ENCODE data around the gene SPATA22. TPM values are rescaled to one million over a fixed set of nuclear protein-coding genes. Genes with fewer than 3 reads are reported as not detected.
"Not testable (repeated sequence)": the region's sequence is repeated elsewhere in the genome, so short reads cannot be mapped to it uniquely, and the experiment has no call there.

The SPATA22 gene
- total and polyA plus RNA-seq, 9 donors = 0.16 to 1.4 (median 0.33) TPM

DNA sequence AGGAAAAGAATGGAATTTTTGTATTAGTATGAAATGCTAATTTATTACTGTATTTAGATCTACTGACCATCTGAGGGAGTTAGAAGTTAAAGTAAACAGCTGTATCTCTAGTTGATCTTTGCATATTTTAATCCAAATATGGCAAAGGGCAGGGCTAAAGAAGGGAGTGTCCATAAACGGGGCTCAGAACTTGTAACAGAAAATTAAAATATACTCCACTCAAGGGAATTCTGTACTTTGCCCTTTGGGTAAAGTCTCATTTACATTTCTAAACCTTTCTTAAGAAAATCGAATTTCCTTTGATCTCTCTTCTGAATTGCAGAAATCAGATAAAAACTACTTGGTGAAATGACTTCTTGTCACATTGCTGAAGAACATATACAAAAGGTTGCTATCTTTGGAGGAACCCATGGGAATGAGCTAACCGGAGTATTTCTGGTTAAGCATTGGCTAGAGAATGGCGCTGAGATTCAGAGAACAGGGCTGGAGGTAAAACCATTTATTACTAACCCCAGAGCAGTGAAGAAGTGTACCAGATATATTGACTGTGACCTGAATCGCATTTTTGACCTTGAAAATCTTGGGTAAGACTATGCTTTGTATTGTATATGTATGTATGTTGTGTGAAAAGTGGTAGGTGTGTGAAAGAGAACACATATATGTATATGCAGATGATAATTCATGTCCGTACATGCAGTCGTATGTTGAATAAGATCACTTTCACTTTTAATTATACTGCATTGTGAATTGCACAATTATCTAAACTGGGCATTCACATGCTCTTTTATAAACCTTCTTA lies 4.4 kb upstream of the SPATA22 start, which contains the start of gene ASPA:
Gene ASPA, plus strand, starts transcription at position 186 of the 799 bp plus-strand sequence. Its CDS starts 163 bp downstream, at position 349.
- no peaks in the 10 kb centered on the region for H3K36me3 ChIP-seq (ENCODE audit: control insufficient read depth, insufficient read depth, low read length)
- DNase-seq = peak; percentile 75
- H3K27me3 ChIP-seq (ENCODE audit: control insufficient read depth, insufficient read depth, low read length) = no peaks in the 10 kb centered on the region
- H3K4me3 ChIP-seq (ENCODE audit: low read length) = peak within 1 kb of the TSS; percentile 2
- H3K9me3 ChIP-seq (replicated peaks; ENCODE audit: control insufficient read depth, low read depth, low read length) = no peaks in the 10 kb centered on the region
- WGBS (ENCODE audit: insufficient coverage) = 40% methylated on average over 1 of the region's 7 CpGs
- H3K4me1 ChIP-seq (ENCODE audit: control insufficient read depth, insufficient read depth, low read length) = peaks cover 2% of the 10 kb centered on the region
- H3K27ac ChIP-seq (ENCODE audit: low read length) = peak within 1 kb of the TSS; percentile 42

GRCh38 chr17:3475251-3475685 lies 3.6 kb upstream of the SPATA22 start:
- peak overlapping the region; percentile 42 for H3K27ac ChIP-seq (ENCODE audit: low read length)
- no peak overlapping the region for H3K4me3 ChIP-seq (ENCODE audit: low read length)
- H3K27me3 ChIP-seq (ENCODE audit: control insufficient read depth, insufficient read depth, low read length) = no peaks in the 10 kb centered on the region
- peaks cover 2% of the 10 kb centered on the region for H3K4me1 ChIP-seq (ENCODE audit: control insufficient read depth, insufficient read depth, low read length)
- H3K9me3 ChIP-seq (replicated peaks; ENCODE audit: control insufficient read depth, low read depth, low read length) = no peaks in the 10 kb centered on the region
- WGBS (ENCODE audit: insufficient coverage) = 43% methylated on average over 3 of the region's 4 CpGs
- no peaks in the 10 kb centered on the region for H3K36me3 ChIP-seq (ENCODE audit: control insufficient read depth, insufficient read depth, low read length)
- peak; percentile 73 for DNase-seq

DNA sequence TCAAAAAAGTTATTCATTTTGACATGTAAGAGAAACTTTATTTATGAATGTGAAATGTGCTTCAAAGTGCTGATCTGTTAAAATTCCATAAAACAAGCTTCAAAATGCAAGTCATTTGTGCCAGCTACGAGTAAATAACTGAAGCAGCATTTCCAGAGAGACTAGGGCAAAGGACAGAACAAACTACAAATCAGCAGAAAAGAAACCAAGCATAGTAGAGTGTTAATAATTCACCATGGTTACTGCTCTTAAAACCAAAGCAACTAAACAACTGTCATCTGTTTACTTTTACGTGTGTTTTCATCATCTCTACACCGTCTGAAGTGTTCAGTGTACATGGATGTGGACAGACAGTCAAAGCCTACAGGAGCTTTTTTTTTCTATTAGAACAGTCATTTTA lies 2.6 kb upstream of the SPATA22 start:
- no peaks in the 10 kb centered on the region for H3K27me3 ChIP-seq (ENCODE audit: control insufficient read depth, insufficient read depth, low read length)
- peak; percentile 65 for DNase-seq
- no peaks in the 10 kb centered on the region for H3K9me3 ChIP-seq (replicated peaks; ENCODE audit: control insufficient read depth, low read depth, low read length)
- H3K36me3 ChIP-seq (ENCODE audit: control insufficient read depth, insufficient read depth, low read length) = no peaks in the 10 kb centered on the region
- peak overlapping the region; percentile 42 for H3K27ac ChIP-seq (ENCODE audit: low read length)
- WGBS (ENCODE audit: insufficient coverage) = no CpG with 5 or more reads among the region's 3 CpGs
- peaks cover 2% of the 10 kb centered on the region for H3K4me1 ChIP-seq (ENCODE audit: control insufficient read depth, insufficient read depth, low read length)
- no peak overlapping the region for H3K4me3 ChIP-seq (ENCODE audit: low read length)

DNA sequence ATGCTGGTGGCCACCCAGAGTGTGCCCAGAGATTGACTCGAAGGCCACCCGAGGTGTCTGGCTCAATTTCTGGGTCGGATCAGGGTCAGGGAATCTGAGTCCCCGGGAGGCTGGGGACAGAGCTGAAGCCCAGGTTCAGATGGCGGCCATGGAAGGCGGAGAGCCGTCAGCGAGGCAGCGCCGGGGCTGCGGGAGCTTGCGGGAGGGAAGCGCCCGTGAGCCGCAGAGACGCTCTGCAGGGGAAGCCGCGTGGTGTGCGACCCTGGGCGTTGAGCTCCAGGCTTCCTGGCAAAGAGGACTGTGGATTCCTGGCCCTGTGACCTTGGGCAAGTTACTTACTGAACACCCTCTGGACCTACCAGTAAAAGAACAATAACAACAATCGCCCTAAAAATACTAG lies 518 bp upstream of the SPATA22 start:
- H3K27ac ChIP-seq (ENCODE audit: low read length) = no peak overlapping the region
- 89% methylated on average over 14 of the region's 21 CpGs for WGBS (ENCODE audit: insufficient coverage)
- DNase-seq = no peak
- peaks cover 2% of the 10 kb centered on the region for H3K4me1 ChIP-seq (ENCODE audit: control insufficient read depth, insufficient read depth, low read length)
- H3K9me3 ChIP-seq (replicated peaks; ENCODE audit: control insufficient read depth, low read depth, low read length) = no peaks in the 10 kb centered on the region
- H3K4me3 ChIP-seq (ENCODE audit: low read length) = no peak overlapping the region
- H3K27me3 ChIP-seq (ENCODE audit: control insufficient read depth, insufficient read depth, low read length) = no peaks in the 10 kb centered on the region
- H3K36me3 ChIP-seq (ENCODE audit: control insufficient read depth, insufficient read depth, low read length) = no peaks in the 10 kb centered on the region

GRCh38 chr17:3469529-3469928 lies 2.1 kb downstream of the SPATA22 start:
- DNase-seq = no peak
- no CpG with 5 or more reads among the region's 5 CpGs for WGBS (ENCODE audit: insufficient coverage)

DNA sequence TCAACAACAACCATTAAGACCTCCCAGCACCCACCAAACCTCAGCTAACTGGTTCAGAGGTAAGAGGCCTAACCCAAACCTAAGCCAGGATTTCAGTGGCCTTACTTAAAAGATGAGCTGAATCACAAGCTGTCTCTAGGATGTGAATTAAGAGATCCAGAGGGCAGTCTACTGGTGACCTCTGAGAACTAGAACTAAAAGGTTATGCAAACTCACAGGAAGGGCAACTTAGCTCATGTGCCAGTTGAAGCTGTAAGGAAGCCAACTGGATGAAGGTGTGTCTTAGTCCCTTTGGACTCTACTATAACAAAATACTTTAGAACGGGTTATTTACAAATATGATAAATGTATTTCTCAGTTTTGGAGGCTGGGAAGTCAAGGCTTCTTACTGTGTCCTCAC lies 5.3 kb downstream of the SPATA22 start:
- H3K27ac ChIP-seq (ENCODE audit: low read length); H3K27me3 ChIP-seq (ENCODE audit: control insufficient read depth, insufficient read depth, low read length); H3K4me3 ChIP-seq (ENCODE audit: low read length); DNase-seq; H3K9me3 ChIP-seq (replicated peaks; ENCODE audit: control insufficient read depth, low read depth, low read length); H3K4me1 ChIP-seq (ENCODE audit: control insufficient read depth, insufficient read depth, low read length); H3K36me3 ChIP-seq (ENCODE audit: control insufficient read depth, insufficient read depth, low read length): not testable (repeated sequence)
- WGBS (ENCODE audit: insufficient coverage) = no CpG with 5 or more reads among the region's 1 CpG

More at GRCh38 chr17:3469529-3469928, 2.1 kb downstream of the SPATA22 start:
- Histone ChIP-seq H3K27me3 (ENCODE audit: control insufficient read depth, insufficient read depth, low read length) (no peaks in the 10 kb centered on the region), H3K4me1 (ENCODE audit: control insufficient read depth, insufficient read depth, low read length) (no peaks in the 10 kb centered on the region), H3K9me3 (replicated peaks; ENCODE audit: control insufficient read depth, low read depth, low read length) (no peaks in the 10 kb centered on the region), H3K27ac (ENCODE audit: low read length) (no peak overlapping the region), H3K4me3 (ENCODE audit: low read length) (no peak overlapping the region), H3K36me3 (ENCODE audit: control insufficient read depth, insufficient read depth, low read length) (no peaks in the 10 kb centered on the region)

GRCh38 chr17:3448059-3448665 lies 23.5 kb downstream of the SPATA22 start:
- H3K9me3 ChIP-seq (replicated peaks; ENCODE audit: control insufficient read depth, low read depth, low read length) = no peaks in the 10 kb centered on the region
- WGBS (ENCODE audit: insufficient coverage) = no CpG with 5 or more reads among the region's 2 CpGs
- no peak overlapping the region for H3K27ac ChIP-seq (ENCODE audit: low read length)
- H3K36me3 ChIP-seq (ENCODE audit: control insufficient read depth, insufficient read depth, low read length) = no peaks in the 10 kb centered on the region
- H3K27me3 ChIP-seq (ENCODE audit: control insufficient read depth, insufficient read depth, low read length) = no peaks in the 10 kb centered on the region
- peak; percentile 12 for DNase-seq
- H3K4me3 ChIP-seq (ENCODE audit: low read length) = no peak overlapping the region
- H3K4me1 ChIP-seq (ENCODE audit: control insufficient read depth, insufficient read depth, low read length) = no peaks in the 10 kb centered on the region

- Histone ChIP-seq H3K27me3 (ENCODE audit: control insufficient read depth, insufficient read depth, low read length) (no peaks in the 10 kb centered on the region), H3K4me3 (ENCODE audit: low read length) (no peak overlapping the region), H3K27ac (ENCODE audit: low read length) (no peak overlapping the region), H3K36me3 (ENCODE audit: control insufficient read depth, insufficient read depth, low read length) (no peaks in the 10 kb centered on the region), H3K9me3 (replicated peaks; ENCODE audit: control insufficient read depth, low read depth, low read length) (no peaks in the 10 kb centered on the region), H3K4me1 (ENCODE audit: control insufficient read depth, insufficient read depth, low read length) (no peaks in the 10 kb centered on the region)
- no peak for DNase-seq
- WGBS (ENCODE audit: insufficient coverage) = no CpG with 5 or more reads among the region's 2 CpGs
Observed at GRCh38 chr17:3447625-3448024, 24.0 kb downstream of the SPATA22 start.

DNA sequence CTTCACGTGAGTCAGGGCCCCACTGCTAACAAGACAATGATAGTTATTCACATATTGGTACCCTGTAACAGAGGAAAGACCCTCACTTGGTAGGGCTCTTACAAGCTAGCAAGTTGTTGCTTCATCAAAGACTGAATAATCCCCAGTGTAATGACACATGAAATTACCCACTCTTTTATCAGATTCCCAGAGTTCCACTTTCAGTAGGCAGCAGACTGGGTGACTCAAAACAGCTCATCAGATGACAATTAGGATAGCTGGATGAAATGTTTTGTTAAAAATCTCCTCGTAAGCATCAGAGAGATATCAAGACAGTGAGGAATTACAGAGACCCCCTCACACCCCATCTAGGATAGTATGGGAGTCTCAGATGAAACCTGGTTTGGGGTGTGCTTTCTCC lies 31.2 kb downstream of the SPATA22 start:
- DNase-seq = no peak
- Histone ChIP-seq H3K9me3 (replicated peaks; ENCODE audit: control insufficient read depth, low read depth, low read length) (no peaks in the 10 kb centered on the region), H3K4me1 (ENCODE audit: control insufficient read depth, insufficient read depth, low read length) (no peaks in the 10 kb centered on the region), H3K27ac (ENCODE audit: low read length) (no peak overlapping the region), H3K27me3 (ENCODE audit: control insufficient read depth, insufficient read depth, low read length) (no peaks in the 10 kb centered on the region), H3K36me3 (ENCODE audit: control insufficient read depth, insufficient read depth, low read length) (no peaks in the 10 kb centered on the region), H3K4me3 (ENCODE audit: low read length) (no peak overlapping the region)
- WGBS (ENCODE audit: insufficient coverage) = no CpG with 5 or more reads among the region's 2 CpGs

- DNase-seq = no peak
- Histone ChIP-seq H3K27ac (ENCODE audit: low read length) (no peak overlapping the region), H3K9me3 (replicated peaks; ENCODE audit: control insufficient read depth, low read depth, low read length) (no peaks in the 10 kb centered on the region), H3K4me3 (ENCODE audit: low read length) (no peak overlapping the region), H3K4me1 (ENCODE audit: control insufficient read depth, insufficient read depth, low read length) (no peaks in the 10 kb centered on the region), H3K36me3 (ENCODE audit: control insufficient read depth, insufficient read depth, low read length) (no peaks in the 10 kb centered on the region), H3K27me3 (ENCODE audit: control insufficient read depth, insufficient read depth, low read length) (no peaks in the 10 kb centered on the region)
- 50% methylated on average over 1 of the region's 1 CpG for WGBS (ENCODE audit: insufficient coverage)
Observed at GRCh38 chr17:3438368-3438767, 33.3 kb downstream of the SPATA22 start.

Data from muscle of leg (tissue), 11 donors.